Skin epidermis (tissue), 12 donors: ENCODE results near the gene ASB10.

ENCODE experiments used
- H3K27ac ChIP-seq, 21 experiments: fragments of 200-600 bp; sonication (generic) in 11 of 21; one replicate each; pipeline ENCODE4 v1.5.0; 2020; ENCODE audit warnings: mild to moderate bottlenecking in 3 of 21, inconsistent platforms in 2 of 21, moderate library complexity in 2 of 21
- H3K4me3 ChIP-seq, 7 experiments: fragments of 200-600 bp; sonication (generic) in 2 of 7; one replicate each; pipeline ENCODE4 v1.5.0; 2020; ENCODE audit warnings: inconsistent platforms in 2 of 7, mild to moderate bottlenecking in 2 of 7, moderate library complexity in 1 of 7

ASB10 gene

DNA sequence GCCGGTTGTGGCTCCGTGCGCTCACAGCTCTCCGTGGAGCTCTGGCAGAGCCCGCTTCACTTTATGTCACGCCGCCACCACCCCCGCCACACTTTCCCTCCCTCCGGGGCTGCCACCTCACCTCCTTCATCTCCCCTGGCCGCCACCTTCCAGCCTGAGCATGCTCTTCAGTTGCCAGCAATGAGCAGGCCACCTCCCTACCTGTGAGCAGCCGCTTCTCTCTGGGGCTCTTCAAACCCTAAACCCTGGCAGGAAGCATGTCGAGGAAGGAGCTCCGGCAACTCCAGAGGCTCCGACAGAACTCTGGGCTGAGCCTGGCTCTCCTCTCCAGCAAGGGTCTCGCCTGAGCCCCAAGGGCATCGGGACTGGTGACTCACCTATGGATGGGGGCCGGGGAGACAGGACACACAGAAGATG is 56.3 kb downstream of the ASB10 start:
- Histone ChIP-seq H3K4me3 (no peak overlapping the region), H3K27ac (no peak overlapping the region)

DNA sequence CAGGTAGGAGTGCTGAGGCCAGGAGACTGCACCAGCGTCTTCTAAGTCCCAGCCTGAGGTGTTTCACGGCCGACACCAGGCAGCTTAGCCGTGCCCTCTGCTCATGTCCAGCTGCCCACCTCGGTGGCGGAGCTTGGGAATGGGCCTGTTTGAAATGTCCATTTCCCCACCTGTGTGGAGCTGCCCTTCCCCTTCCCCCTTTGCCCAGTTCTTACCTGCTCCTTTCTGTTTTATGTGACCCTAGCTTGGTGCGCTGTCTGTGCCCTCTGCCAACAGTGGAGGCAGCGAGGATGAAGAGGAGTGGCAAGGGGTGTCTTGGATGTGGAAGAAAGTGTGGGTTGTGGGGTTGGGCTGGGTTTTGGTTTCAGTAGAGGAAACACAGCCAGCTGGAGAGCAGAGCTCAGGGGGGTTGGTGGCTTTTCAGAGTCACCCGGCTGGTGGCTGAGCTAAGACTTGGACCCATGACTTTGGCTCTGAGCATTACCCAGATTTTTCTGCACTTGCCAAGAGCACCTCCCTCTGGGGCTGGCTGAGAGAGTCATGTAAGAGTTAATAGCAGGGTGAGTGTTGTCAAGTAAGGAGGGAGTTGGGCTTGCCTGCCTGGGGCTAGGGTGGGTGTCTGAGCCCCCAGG is 57.0 kb downstream of the ASB10 start:
- H3K4me3 ChIP-seq: no peak overlapping the region
- no peak overlapping the region for H3K27ac ChIP-seq

DNA sequence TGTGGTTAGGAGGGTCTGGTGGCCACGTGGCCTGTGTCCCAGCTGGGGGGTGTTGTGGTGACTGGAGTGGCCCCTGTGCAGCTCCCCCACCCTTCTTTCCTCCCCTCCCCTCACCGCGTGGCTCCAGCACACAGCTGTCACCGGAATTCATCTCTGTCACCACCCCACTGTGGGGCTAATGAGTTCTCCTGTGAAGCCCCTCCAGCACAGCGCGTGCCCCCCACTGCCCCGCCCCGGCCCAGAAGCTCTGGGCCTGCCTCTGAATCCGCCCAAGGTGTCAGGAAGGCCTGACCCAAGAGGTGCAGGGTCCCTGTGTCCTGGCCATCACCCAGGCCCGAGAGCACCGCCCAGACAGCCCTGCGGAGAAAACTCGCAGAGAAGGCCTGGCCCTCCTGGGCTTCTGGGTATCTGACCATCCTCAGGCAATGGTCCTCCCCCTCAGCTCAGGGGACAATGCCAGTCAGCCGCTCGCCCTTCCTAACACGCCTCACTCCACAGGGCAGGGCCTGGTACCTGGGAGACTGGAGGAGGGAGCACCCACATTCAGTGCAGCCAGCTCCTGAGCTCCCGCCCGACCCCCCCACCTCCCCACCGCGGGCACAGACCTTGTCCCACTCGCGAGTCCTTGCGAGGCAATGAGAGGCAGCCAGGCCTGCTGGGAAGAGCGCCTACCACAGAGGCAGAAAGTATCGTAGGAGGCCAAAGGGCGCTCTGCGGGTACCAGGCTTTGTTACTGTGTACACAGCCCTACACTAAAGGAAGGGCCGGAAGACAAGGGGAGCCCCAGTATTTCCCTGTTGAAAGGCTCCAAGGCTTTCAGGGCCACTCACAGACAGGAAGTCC is 57.7 kb downstream of the ASB10 start:
- H3K4me3 ChIP-seq: no peak overlapping the region
- H3K27ac ChIP-seq: no peak overlapping the region

DNA sequence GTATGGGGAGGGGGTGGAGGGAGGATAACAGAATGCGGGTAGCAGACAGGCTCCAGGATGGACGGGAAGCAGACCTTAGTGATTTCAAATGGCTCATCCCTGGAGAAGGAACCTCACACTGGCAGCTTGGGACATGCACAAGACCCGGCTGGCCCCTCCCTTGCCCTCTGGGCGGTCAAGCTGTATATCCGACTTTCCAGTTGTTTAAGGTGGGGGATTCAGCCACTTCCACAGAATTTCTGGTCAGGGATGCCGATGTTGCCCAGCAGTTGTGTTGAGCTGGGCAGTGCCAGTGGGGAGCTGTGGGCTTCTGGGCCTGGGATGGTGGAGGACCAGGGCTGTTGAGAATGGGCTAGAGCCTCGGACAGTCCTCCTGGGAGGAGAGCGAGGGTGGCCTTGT is 58.3 kb downstream of the ASB10 start:
- no peak overlapping the region for H3K4me3 ChIP-seq
- H3K27ac ChIP-seq: no peak overlapping the region

DNA sequence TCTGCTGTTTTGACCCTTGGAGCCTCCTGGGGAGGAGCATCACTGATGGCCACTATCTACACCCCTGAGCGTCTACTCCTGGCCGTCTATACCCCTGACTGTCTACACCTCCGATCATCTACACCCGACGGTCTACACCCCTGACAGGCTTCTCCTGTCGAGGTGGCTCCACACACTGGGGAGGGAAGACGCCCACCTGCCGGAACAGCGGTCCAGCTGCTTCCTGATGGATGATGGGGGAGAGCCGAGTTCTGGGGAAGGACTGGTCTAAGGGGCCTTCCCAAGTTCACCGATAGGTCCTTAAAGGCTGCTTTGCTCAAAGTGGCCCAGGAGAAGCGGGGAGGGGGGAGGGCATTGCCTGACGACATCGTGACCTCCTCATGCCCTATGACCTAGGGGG is 58.9 kb downstream of the ASB10 start:
- Histone ChIP-seq H3K27ac (no peak overlapping the region), H3K4me3 (no peak overlapping the region)

DNA sequence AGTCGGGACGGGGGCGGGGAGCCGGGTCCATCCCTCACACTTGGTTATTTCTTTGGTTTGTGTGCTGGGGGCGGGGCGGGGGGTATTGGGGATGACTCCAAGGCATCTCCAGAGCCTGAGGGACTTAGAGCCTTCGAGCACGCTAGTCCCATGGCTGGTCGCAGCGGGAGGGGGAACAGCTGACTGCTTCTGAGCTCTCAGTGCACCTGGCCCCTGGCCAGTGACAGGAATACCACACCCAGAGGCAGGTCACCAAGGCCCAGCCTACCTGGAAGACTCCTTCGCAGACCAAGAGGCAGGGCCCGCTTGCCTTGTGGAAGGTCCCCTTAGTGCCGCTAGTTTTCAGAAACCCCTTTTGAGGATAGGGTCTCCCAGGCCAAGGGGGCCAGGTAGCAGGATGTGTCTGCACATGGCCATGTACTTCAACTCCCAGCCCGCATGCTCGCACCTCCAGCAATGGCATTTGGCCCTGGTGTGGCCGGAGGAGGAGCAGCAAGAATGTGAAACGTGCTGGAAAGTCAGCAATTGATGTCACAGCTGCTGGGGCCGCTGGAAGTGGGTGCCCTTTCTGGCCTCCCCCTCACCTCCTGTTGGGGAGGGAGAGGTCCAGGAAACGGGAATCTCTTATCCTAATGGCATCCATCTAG is 60.4 kb downstream of the ASB10 start:
- Histone ChIP-seq H3K27ac (peak overlapping the region in 7 of 21 experiments; percentile 3 to 87 (median 54)), H3K4me3 (no peak overlapping the region)

DNA sequence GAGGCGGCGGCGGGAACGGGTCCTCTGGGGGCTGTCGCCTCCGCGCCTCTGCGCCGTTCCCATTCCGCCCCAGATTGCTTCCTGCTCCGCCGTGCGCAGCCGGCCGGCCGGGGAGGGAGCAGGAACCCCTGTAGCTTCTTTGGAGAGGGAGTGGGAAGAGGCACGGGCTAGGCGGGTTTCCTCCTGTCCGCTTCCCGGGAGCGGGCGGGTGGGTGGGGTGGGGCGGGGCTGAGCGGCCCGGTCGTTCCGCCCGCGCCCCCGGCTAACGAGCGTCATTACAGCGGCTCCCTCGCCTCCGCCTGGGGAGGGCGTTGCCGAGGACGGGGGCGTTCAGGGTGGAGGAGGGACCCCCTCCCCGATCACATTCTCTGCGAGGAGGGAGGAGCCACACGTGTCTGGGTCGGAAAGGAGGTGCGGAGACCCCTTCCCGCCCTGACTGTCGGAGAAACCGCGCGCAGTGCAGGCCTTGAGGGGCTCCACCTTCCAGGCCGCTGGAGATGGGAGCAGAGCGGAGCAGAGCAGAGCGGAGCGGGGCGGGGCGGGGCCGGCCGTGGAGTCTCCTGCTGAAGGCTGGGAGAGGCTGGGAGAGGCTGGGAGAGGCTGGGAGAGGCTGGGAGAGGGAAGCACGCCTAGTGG is 61.1 kb downstream of the ASB10 start:
- peak overlapping the region; percentile 8 to 27 (median 20) for H3K4me3 ChIP-seq
- peak overlapping the region in 12 of 21 experiments; percentile 1 to 87 (median 39) for H3K27ac ChIP-seq
